Measurements from ENCODE around the gene ENDOD1. TPM values are rescaled to one million over a fixed set of nuclear protein-coding genes. Genes with fewer than 3 reads are reported as not detected.

Gene ENDOD1
- total RNA-seq, 1 donor from 2014 or later = 47.9 TPM

DNA sequence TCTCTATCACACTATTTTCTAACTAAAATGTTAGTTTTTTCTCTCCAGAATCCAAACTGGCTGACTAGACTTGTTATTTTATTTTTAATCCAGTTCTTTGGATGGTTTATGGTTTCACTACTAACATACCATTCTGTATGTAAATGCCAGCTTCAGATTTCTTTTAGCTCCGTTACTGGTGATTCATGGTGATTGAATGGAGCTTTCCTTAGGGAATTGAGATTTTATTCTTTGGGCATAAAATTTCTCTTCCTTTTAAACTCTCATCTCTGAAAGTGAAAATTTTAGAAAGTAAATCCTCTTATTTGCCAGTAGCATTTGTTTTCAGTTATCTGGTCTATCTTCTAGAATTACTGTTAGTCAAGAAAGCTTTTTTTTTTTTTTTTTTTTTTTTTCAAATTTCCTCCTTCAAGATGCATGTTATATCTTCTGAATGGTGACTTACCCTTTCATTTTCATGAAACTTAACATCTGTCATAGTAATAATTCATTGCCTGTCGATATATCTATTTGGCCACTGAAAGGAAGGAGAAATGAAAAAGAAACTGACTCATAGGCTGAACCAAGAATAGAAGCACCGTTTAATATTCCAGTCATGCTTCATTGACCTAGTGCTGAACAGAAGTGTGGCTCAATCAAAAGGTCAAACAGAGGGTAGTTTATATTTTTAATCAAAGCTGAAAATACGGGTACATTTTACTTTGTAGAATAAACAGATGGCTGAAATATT lies 6.4 kb downstream of the ENDOD1 start:
- DNase-seq (ENCODE audit: extremely low spot score in 2 of 2) = no peak
- Histone ChIP-seq H3K27ac (no peak overlapping the region), H3K9me3 (no peaks in the 10 kb centered on the region), H3K36me3 (no peaks in the 10 kb centered on the region), H3K4me3 (no peak overlapping the region), H3K4me1 (peaks cover 65% of the 10 kb centered on the region), H3K27me3 (no peaks in the 10 kb centered on the region)
- intact Hi-C loops (cut with DNase I) = loop anchor here (10.0 kb wide), 1 partner anchor 49 kb away; no protein-coding TSS in a partner anchor
- no peak for TF ChIP-seq POLR2AphosphoS5 (IDR thresholded peaks at IDR 0.05; ENCODE audit: insufficient read depth in 1 of 2, low read depth in 1 of 2)
- no peak for TF ChIP-seq POLR2A (IDR thresholded peaks at IDR 0.05)
- TF ChIP-seq, protein P1, sequence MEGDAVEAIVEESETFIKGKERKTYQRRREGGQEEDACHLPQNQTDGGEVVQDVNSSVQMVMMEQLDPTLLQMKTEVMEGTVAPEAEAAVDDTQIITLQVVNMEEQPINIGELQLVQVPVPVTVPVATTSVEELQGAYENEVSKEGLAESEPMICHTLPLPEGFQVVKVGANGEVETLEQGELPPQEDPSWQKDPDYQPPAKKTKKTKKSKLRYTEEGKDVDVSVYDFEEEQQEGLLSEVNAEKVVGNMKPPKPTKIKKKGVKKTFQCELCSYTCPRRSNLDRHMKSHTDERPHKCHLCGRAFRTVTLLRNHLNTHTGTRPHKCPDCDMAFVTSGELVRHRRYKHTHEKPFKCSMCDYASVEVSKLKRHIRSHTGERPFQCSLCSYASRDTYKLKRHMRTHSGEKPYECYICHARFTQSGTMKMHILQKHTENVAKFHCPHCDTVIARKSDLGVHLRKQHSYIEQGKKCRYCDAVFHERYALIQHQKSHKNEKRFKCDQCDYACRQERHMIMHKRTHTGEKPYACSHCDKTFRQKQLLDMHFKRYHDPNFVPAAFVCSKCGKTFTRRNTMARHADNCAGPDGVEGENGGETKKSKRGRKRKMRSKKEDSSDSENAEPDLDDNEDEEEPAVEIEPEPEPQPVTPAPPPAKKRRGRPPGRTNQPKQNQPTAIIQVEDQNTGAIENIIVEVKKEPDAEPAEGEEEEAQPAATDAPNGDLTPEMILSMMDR (IDR thresholded peaks at IDR 0.05) = no peak

- Histone ChIP-seq H3K4me1 (peaks cover 58% of the 10 kb centered on the region), H3K36me3 (no peaks in the 10 kb centered on the region), H3K27me3 (no peaks in the 10 kb centered on the region), H3K27ac (no peak overlapping the region), H3K9me3 (no peaks in the 10 kb centered on the region), H3K4me3 (no peak overlapping the region)
- intact Hi-C loops (cut with DNase I) = loop anchor here (10.0 kb wide), 1 partner anchor 48 kb away; no protein-coding TSS in a partner anchor
- DNase-seq (ENCODE audit: extremely low spot score in 2 of 2) = peak in 1 of 2 donors; percentile 8
- TF ChIP-seq POLR2A (IDR thresholded peaks at IDR 0.05) (no peak), POLR2AphosphoS5 (IDR thresholded peaks at IDR 0.05; ENCODE audit: insufficient read depth in 1 of 2, low read depth in 1 of 2) (no peak)
- TF ChIP-seq, protein P1 (IDR thresholded peaks at IDR 0.05) = no peak
Observed at GRCh38 chr11:95097209-95097608, 7.6 kb downstream of the ENDOD1 start.

DNA sequence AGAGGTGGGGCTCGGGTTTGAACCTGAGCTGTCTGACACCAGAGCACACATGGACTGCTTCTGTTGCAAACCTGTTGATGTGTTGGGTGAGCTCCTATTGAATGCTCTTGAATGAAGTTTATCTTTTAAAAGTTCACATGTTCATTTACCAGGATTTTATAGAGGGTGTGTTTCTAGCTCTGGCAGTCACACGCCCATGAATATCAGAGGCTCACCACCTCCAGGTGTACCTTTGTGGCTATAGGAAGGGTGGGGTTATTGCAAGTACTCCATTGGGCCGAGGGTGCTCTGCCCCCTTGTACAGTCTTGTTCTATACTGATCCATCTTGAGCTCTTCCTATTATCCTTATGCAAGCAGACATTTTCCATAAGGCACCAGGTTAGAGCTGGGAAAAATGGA lies 9.2 kb downstream of the ENDOD1 start:
- intact Hi-C loops (cut with DNase I) = loop anchor here (10.0 kb wide), 1 partner anchor 46 kb away; no protein-coding TSS in a partner anchor
- Histone ChIP-seq H3K36me3 (no peaks in the 10 kb centered on the region), H3K27ac (no peak overlapping the region), H3K9me3 (no peaks in the 10 kb centered on the region), H3K27me3 (no peaks in the 10 kb centered on the region), H3K4me1 (peaks cover 42% of the 10 kb centered on the region), H3K4me3 (no peak overlapping the region)
- no peak for DNase-seq (ENCODE audit: extremely low spot score in 2 of 2)
- TF ChIP-seq POLR2A (IDR thresholded peaks at IDR 0.05) (no peak), POLR2AphosphoS5 (IDR thresholded peaks at IDR 0.05; ENCODE audit: insufficient read depth in 1 of 2, low read depth in 1 of 2) (no peak)
- TF ChIP-seq, protein P1 (IDR thresholded peaks at IDR 0.05) = no peak

- intact Hi-C loops (cut with DNase I) = no loop called here
- TF ChIP-seq, protein P1 (IDR thresholded peaks at IDR 0.05) = no peak
- no peak for TF ChIP-seq POLR2A (IDR thresholded peaks at IDR 0.05)
- TF ChIP-seq POLR2AphosphoS5 (IDR thresholded peaks at IDR 0.05; ENCODE audit: insufficient read depth in 1 of 2, low read depth in 1 of 2) = no peak
- DNase-seq (ENCODE audit: extremely low spot score in 2 of 2) = no peak
- no peak overlapping the region for H3K27ac ChIP-seq
- no peaks in the 10 kb centered on the region for H3K9me3 ChIP-seq
- peaks cover 42% of the 10 kb centered on the region for H3K4me1 ChIP-seq
- H3K27me3 ChIP-seq = no peaks in the 10 kb centered on the region
- H3K36me3 ChIP-seq = no peaks in the 10 kb centered on the region
- H3K4me3 ChIP-seq = no peak overlapping the region
Observed at GRCh38 chr11:95100191-95100648, 10.6 kb downstream of the ENDOD1 start.

Data from vagina (tissue), 2 donors.